Sigmoid colon (tissue), 4 donors: ENCODE results near the gene URB2.

ENCODE experiments used
- CTCF ChIP-seq, 4 experiments: fragments of 450-650 bp in 3 of 4; fragments of 200-600 bp in 1 of 4; IDR thresholded peaks; one replicate each; pipeline ENCODE4 v1.5.1; 2016 to 2019; ENCODE audit warnings: antibody characterized with exemption in 4 of 4, mild to moderate bottlenecking in 3 of 4, moderate library complexity in 2 of 4
- POLR2A ChIP-seq, 2 donors: fragments of 450-650 bp; IDR thresholded peaks; one replicate each; pipeline ENCODE4 v1.6.1; 2016; ENCODE audit warnings: antibody characterized with exemption in 2 of 2, mild to moderate bottlenecking in 2 of 2, moderate library complexity in 2 of 2
- POLR2AphosphoS5 ChIP-seq, 4 donors: sonication (generic); formaldehyde crosslinking; IDR thresholded peaks; one replicate each; pipeline ENCODE4 v1.6.1; 2017; ENCODE audit warnings: antibody characterized with exemption in 4 of 4

GRCh38 chr1:229650045-229650444 is 24.0 kb downstream of the URB2 start:
- no peak for TF ChIP-seq POLR2A (IDR thresholded peaks at IDR 0.05)
- TF ChIP-seq CTCF (IDR thresholded peaks at IDR 0.05) = no peak
- TF ChIP-seq POLR2AphosphoS5 (IDR thresholded peaks at IDR 0.05) = no peak
